Right renal cortex interstitium (tissue), 3 donors: ENCODE data around the gene LITAFD. TPM values are rescaled to one million over a fixed set of nuclear protein-coding genes. Genes with fewer than 3 reads are reported as not detected.
A peak's percentile ranks its signal among the peaks of the same experiment; 100 is the strongest.
"Not testable (repeated sequence)": the region's sequence is repeated elsewhere in the genome, so short reads cannot be mapped to it uniquely, and the experiment has no call there.

Source experiments
- DNase-seq, 3 donors: peaks; one replicate each; pipeline ENCODE4 v3.0.0-alpha.2; 2013; ENCODE audit warnings: low read depth in 3 of 3, low spot score in 2 of 3
- polyA plus RNA-seq, 3 donors: library from polyadenylated mRNA; unstranded; fragments of 120-200 nt; gene quantifications; one replicate each; pipeline ENCODE4 v1.2.1, GENCODE V29; 2013; ENCODE audit not compliant: insufficient read length in 3 of 3

Gene LITAFD
- polyA plus RNA-seq, 3 donors: not detected

GRCh38 chr16:8916541-8917225, 34.5 kb downstream of the LITAFD start:
- no peak for DNase-seq

GRCh38 chr16:8917336-8917735, 35.2 kb downstream of the LITAFD start:
- not testable (repeated sequence) for DNase-seq

GRCh38 chr16:8919089-8919933, 37.2 kb downstream of the LITAFD start:
- no peak for DNase-seq

GRCh38 chr16:8919934-8920462, 37.8 kb downstream of the LITAFD start:
- DNase-seq: no peak

GRCh38 chr16:8920645-8921346, 38.6 kb downstream of the LITAFD start:
- no peak for DNase-seq

GRCh38 chr16:8921347-8921984, 39.3 kb downstream of the LITAFD start:
- DNase-seq: no peak

DNA sequence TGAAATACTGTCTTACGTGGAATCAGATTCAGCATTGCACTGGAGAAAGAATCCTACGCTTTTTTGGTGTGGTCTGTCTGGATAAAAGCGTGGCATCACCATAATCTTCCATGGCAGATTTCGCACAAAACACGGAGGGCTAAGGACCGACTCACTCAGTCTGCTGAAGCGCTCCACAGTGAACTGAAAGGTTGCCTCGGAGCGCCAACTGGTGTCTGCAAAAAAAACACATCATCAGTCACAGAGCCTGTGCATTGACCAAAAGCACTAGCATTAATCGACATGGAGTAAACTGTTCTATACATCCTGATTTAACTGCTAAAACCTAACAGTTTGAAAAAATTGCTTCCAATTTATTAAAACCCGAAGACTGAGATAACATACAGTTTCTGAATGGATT, 41.0 kb downstream of the LITAFD start:
- DNase-seq: no peak

- DNase-seq: no peak
These were observed 42.1 kb downstream of the LITAFD start for GRCh38 chr16:8924214-8924613.

GRCh38 chr16:8925455-8925854, 43.3 kb downstream of the LITAFD start:
- no peak for DNase-seq

- DNase-seq: no peak
These were observed 44.7 kb downstream of the LITAFD start for GRCh38 chr16:8926827-8927226.

DNA sequence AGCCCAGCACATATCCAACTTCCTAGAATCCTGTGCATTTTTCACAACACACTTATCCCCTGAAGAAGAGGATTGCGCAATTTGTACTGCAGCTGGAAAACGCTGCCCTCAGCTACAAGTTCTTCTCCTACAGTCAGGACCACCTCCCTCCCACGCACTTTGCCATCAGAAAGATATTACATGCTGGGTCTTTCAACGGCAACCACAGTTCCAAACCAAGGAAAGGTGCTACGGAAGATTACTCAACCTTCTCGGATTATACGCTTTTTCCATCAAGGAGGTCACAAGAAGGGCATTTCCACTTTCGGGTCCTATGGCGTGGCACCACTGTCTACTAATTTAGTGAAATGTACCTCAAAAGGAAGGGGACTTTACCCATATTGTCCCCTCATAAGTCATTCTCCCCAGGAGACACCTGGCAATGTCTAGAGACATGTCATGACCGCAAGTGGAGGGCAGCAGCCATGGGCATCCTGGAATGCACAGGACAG, 46.4 kb downstream of the LITAFD start:
- DNase-seq: no peak

DNA sequence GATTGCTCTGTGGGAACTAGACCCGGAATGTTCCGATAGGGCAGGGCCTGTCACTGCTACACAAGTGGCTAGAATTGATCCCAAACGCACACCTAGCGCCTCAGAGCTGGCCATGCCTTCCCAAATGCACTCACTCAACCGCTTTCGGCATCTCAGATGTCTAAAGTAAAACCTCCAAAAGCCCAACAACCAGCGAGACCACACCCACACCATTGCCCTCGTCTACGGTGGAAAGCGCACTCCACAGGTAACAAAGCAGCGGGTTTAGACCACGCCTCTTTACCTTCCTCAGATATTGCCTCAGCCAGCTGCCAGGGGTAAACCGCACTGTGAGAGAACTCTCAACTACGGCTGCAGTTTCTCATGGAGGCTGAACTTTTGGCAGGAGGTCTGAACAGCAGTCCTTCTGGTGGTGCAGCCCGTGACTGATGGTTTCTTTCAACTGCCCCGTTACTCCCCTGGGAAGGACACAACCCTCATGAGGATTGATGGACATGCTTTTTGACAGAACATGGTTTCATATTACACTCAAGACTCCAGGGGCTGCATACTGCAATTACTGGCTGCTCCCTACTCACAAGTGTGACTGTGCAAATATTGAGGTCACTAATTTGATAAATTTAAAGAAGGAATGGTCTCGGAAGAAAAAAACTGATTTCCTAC, 47.1 kb downstream of the LITAFD start:
- no peak for DNase-seq

DNA sequence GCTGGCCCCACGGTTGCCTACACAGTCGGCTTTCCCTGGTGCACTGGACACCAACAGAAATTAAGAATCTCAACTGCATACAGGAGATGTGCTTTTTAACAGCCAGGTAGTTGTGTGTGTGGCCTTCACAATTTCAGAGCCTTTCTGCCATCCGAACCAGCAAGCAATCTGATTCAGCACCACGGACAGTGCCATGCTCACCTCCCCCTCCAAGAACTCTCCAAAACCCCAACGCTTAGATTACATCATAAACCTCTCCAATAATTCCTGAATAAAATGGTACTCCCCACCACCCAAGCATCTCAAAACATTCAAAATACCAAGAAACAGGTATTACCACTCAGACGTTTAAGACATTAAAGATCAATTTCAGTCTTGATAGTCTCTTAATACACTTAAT, 49.7 kb downstream of the LITAFD start:
- peak; percentile 31 to 58 (median 54) for DNase-seq

GRCh38 chr16:8934601-8935000, 52.5 kb downstream of the LITAFD start:
- DNase-seq: no peak

Other genes starting within 250 kb of the LITAFD start
- 10 to 100 TPM; 55.4 to 75.3 (median 69.7) TPM for gene ABAT, start 207.7 kb upstream of the LITAFD start, polyA plus RNA-seq
- 10 to 100 TPM; 15.3 to 17.1 (median 16.5) TPM for gene TMEM186, start 84.7 kb upstream of the LITAFD start, polyA plus RNA-seq
- gene PMM2, start 84.5 kb upstream of the LITAFD start, polyA plus RNA-seq: 10 to 100 TPM; 19.7 to 23.6 (median 22.3) TPM
- 10 to 100 TPM; 64.9 to 74.6 (median 65.4) TPM for gene CARHSP1, start 13.3 kb upstream of the LITAFD start, polyA plus RNA-seq
- gene USP7, start 81.6 kb downstream of the LITAFD start, polyA plus RNA-seq: 100 to 1,000 TPM; 112 to 124 (median 120) TPM
- gene HAPSTR1, start 209.3 kb downstream of the LITAFD start, polyA plus RNA-seq: 10 to 100 TPM; 48.1 to 49.0 (median 48.6) TPM